ENCODE measurements around the gene TMEM225B.

GRCh38 chr7:99621271-99621670 is 23.2 kb downstream of the TMEM225B start:
- TF ChIP-seq CTCF (IDR thresholded peaks at IDR 0.05; ENCODE audit: low read length) (no peak), EZH2 (IDR thresholded peaks at IDR 0.05; ENCODE audit: borderline replicate concordance, low read length) (no peak)

Data from OCI-LY1 (cell line).